C4-2B (cell line): ENCODE data around the gene STARD10.

Experiments
- CTCF ChIP-seq: fragments of 450-650 bp; conservative IDR thresholded peaks from 2 replicates; pipeline ENCODE4 v1.5.1; 2017; ENCODE audit warnings: mild to moderate bottlenecking
- ZFX ChIP-seq: fragments of 450-650 bp; IDR thresholded peaks from 2 replicates; pipeline ENCODE4 v1.6.1; 2017

GRCh38 chr11:72720047-72720446 is 73.8 kb downstream of the STARD10 start:
- TF ChIP-seq CTCF (no peak), ZFX (no peak)
